GM19099 (cell line): Measurements from ENCODE around the gene MVB12B.

Source experiments
- POLR2A ChIP-seq: IDR thresholded peaks from 3 replicates; pipeline ENCODE4 v1.6.1; 2011; ENCODE audit warnings: low read depth; ENCODE audit not compliant: insufficient read length; ENCODE audit errors: extremely low read depth

MVB12B gene

DNA sequence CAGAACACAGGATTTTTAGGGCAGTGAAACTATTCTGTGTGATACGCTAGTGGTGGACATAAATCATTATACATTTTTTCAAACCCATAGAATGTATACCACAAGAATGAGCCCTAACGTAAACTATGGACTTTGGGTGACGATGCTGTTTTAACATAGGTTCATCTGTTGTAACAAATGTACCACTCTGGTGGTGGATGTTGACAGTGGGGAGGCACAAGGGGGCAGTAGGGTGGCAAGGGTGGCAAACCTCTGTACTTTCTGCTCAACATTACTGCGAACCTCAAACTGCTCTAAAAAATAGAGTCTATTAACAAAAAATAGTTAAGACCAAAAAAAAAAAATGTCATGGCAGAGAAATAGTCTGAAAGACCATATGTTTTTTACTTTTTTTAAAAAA lies 9.1 kb upstream of the MVB12B start:
- no peak for TF ChIP-seq POLR2A

DNA sequence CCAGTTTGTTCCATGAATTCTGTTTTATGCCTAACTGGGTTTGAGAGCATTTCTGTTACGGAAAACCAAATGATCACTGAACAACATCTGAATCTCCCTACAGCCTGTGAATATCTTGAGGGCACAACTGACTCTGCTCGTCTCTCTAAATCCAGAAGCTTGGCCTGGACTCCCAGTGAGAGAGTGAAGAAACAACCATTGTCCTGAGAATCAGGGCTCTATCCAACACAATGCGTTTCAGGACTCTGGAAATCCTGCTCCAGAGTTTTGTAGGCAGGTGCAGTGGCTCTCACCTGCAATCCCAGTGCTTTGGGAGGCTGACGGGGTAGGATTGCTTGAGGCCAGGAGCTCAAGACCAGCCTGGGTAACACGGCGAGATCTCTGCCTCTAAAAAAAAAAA lies 7.8 kb upstream of the MVB12B start:
- no peak for TF ChIP-seq POLR2A

DNA sequence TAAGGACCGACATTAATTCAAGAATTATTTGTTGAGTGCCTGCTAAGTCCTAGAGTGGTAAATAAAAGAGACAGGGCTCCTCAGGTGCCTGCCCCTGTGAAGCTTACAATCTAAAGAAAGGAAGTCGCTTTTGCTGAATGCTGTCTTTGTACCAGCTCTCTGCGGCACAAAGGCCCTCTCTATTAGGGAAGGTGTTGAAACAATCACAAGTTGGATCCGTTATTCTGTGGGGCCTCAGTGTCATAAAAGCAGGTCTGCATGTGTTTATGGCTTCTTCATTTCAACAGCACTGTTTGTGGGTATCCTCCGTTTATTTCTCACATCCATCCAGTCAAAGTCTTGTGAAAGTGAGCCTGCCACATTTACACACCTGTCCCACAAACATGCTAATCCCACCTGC lies 7.0 kb upstream of the MVB12B start:
- TF ChIP-seq POLR2A = no peak

DNA sequence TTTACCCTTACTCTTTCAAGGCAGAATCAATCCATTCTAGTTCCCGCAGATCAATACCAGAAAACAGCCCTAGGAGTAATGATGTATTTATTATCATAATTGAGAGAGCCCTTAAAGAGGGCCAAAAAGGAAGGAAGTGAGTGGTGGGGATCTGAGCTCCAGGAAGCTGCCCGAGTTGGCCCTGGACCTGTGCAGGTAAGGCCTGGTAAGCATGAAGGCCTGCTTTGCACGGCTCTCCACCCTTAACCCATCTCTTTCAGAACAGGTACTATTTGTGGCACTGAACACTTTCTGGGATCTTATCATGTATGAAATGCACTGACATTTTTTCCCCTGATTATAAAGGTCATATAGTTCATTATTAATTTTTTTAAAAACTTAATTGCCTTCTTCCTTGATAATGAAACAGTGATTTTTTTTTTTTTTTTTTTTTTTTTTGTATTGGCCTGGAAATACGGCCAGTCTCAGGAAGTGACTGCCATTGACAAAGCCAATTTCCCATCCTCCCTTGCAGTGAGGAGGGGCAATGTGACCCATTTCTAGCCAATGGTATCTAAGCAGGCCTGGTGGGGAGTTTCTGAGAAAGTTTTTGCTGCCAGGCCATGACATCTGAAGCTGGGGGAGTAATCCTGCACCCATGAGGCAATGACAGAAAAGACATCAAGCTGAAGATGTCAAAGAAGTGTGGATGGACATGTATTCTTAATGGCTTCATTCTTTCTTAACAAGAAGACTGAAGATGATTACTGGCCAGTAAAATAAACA lies 6.3 kb upstream of the MVB12B start:
- no peak for TF ChIP-seq POLR2A

DNA sequence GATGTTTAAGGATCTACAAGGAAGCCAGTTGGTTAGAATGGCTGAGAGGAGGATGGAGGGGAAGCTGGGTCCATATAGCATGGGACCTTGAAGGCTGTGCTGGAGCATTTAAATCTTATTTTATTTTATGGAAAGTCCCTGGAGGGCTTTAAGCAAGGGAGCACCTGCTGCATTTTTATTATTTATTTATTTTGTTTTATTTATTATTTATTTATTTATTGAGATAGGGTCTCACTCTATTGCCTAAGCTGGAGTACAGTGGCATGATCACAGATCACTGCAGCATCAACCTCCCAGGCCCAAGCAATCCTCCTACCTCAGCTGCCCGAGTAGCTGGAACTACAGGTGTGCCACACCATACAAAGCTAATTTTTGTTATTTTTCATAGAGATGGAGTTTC lies 4.9 kb upstream of the MVB12B start:
- no peak for TF ChIP-seq POLR2A

DNA sequence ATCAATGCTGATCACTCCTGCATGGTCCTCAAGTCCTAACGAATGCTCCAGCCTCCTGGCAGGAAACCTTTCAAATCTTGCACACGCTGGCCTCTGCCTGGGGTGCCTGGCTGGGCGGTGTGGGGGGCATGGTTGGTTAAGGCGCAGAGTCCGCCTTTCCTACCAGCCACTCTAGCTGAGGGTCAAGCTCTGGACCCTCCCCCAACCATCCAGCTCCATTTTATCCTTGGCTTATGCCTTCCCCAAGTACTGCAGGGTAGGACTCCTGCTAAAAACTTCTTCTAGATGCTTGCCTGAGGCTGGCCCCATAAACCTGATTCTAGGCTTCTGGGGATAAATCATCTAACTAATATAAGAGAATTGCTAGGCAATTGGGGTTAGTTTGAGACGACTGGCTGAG lies 808 bp upstream of the MVB12B start:
- TF ChIP-seq POLR2A = no peak

DNA sequence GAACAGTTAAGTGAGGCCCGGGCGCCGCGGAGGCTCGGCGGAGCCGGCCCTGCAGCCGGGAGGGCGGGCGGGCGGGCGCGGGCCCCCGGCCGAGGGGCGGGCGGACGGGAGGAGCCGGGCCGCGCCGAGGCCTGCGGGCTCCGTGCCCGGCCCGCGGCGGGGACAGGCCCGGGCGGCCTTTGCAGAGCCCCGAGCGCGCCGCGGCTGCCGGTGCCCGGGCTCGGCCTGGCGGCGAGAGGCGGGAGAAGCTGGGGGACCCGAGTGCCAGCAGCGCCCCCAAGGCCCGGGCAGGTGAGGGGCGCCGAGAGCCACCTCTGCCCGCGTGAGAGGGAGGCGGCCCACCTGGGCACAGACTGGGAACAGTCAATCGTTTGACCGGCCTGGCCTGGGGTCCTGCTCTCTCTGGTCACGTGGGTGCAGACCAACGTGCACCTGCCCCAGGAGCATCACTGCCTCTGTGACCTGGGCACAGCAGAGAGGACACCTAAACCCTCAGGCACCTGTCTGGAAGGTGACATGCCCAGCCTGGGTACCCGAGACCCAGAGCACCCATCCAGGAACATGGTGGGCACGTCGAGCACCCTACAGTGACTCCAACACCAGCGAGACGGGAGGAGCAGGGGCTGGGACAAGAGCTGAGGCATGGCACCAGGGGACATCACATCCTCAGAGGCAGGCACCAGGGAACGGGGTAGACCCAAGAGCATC lies 531 bp downstream of the MVB12B start:
- no peak for TF ChIP-seq POLR2A

DNA sequence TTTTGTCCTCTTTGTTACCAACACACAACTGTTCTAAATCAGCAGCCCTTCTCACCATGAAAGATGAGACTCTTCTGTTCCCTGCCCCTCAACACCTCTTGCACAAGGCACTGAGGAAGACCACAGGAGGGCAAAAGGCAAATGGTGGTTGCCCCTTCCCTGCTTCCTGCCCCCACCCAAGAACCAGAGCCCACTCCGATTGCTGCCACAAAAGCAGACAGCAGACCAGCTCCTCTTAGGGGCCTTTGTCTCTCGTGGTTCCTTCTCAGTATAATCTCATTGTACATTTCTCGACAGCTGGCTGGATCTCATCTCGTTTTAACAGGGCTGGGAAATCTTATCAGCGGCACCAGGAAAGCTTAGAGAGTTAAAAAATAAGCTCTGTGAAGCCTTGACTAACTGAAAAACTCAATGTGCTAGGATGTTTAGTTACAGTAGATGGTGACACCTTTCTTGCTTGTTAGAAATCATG lies 1.1 kb downstream of the MVB12B start:
- no peak for TF ChIP-seq POLR2A

DNA sequence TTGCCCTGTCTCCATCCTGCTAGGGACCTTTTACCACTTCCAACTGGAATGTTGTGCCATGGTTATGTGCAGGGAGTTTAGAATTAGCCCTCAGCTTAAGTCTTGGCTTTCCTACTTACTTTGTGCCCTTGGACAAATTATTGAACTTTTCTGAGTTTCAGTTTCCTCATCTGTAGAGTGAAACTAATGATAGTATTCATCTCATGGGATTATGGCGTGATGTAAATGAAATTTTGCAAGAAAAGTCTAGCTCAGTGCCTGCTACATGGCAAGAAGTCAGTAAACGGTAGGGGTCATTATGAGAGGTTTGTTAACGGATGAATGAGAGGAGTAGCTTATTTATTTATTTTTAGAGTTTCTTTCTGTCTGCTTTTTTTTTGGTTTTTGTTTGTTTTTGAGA lies 1.8 kb downstream of the MVB12B start:
- TF ChIP-seq POLR2A = no peak

DNA sequence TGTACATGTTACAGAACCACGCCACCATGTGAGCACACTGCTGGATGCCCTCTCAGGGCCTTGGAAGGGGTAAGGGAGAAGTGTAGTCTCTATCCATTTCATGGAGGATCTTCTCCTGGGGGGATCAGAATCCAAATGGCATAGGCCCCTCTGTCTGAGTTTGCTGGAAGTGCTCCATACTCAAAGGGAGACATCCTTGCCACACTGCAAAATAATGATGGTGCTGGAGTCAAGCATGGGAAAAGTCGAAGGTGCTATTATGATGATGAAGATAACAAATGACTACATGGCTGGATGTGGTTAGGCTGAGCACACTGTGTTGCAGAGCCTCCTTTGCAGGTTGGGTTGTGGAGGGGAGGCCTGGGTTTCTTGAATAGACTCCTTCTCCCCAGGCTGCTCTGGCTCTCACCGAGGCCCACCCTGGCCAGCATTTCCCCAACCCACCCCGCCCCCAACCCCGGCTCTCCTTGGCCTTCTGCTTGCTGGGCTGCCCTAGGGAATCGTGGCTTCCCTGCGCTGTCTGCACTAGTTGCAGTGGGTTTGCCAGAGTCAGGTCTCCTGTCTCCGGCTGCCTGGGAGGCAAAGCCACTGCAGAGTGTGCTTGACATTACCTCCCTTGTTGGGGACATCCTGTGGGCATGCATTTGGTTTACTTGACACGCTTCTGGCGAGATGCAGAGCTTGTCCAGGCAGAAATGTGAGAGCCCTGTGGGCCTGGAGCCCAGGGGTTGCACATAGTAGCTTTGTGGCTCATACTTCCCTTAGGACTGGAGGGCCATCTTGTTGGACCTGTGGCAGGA lies 3.0 kb downstream of the MVB12B start:
- TF ChIP-seq POLR2A = no peak

DNA sequence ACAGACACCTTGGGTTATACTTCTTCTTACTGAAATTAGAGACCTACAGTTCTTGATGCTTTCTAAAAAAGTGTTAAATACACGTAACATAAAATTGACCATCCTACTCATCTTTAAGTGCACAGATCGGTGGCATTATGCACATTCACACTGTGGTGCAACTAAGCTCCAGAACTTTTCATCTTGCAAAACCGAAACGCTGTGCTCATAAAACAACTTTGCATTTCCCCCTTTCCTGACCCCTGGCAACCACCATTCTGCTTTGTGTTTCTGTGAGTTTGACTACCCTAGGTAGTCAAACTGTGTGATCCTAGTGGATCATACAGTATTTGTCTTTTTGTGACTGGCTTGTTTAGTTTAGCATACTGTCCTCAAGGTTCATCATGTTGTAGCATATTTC lies 3.9 kb downstream of the MVB12B start:
- no peak for TF ChIP-seq POLR2A

DNA sequence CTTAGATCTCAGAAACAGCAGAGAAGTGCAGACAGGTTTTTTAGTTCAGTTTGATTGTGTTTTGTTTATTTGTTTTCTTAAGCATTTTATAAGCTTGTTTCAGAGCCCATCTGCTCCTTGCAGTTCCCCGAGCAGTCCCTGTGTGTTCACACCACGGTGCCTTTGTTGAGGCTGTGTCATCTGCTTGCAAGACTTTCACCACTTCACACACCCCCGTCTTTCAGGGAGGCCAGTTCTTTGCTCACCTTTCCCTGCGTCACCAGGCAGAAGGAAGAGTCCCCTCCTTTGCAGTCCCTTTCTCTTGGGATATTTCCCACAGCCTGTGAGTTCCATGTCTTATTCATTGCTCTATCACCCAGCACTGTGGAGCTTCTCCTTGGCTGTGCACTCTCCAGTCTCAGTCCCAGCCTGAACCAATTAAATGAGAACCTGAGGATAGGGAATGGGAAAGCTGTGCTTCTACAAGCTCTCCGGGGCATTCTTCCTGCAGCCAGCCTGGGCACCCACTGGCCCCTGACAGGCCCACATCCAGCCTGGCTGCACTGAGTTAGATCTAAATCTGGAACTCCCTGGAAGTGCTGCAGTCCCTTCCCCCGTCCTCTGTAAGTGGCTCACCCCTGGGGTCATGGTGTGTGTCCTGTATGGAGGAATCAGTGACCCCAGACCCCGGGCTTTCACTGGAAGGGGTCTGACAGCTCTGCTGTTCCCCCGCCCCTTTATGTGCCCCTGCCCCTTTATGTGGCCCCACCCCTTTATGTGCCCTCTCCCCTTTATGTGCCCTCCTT lies 5.5 kb downstream of the MVB12B start:
- no peak for TF ChIP-seq POLR2A

DNA sequence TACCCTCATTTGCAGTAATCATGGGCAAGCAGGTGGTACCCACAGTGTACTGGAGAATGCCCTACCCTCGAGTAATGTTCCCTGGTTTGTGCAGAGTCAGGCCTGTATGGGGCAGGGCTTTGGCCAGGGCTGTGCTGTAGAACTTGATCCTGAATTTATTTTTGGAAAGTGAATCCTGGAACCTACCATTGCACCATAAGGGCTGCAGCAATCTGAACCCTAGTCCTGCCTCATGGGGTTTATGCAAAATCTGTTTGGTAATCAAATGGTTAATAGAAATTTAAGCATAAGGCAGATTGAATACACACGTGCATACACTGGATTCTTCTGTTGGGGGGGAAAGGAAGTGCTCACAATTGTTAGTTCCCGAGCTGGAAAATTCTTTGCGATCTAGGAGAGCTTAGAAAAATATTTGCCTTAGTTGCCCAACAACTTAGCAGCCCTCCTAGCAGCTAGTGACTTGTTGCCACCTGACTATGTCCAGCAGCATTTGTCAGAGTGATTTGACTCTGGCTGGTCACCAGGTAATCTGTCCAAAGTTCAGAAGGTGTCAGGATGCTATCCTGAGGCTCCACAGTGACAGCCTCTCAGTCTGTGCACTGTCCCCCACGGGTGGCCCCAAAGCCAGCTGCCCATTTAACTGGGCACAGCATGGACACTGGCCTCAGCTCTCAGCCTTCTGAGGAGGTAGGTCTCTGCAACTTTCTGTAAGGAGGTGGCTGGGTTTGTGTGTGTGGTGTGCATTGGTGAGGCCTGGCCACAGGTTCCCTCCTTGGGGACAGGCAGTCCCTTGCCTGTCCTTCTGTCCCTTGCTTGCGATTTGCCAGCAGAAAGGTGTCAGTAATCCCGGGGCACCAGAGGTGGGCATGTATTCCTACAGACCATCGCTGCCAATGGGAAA lies 8.3 kb downstream of the MVB12B start:
- no peak for TF ChIP-seq POLR2A
